Activated CD4-positive, CD25-positive, alpha-beta regulatory T cell (primary cell): ENCODE results near the gene KCNJ10.
A peak's percentile ranks its signal among the peaks of the same experiment; 100 is the strongest.

Experiments
- DNase-seq, 4 experiments: peaks; one replicate each; lab custom pipeline; 2025; lab: John Stamatoyannopoulos, UW

KCNJ10 gene

DNA sequence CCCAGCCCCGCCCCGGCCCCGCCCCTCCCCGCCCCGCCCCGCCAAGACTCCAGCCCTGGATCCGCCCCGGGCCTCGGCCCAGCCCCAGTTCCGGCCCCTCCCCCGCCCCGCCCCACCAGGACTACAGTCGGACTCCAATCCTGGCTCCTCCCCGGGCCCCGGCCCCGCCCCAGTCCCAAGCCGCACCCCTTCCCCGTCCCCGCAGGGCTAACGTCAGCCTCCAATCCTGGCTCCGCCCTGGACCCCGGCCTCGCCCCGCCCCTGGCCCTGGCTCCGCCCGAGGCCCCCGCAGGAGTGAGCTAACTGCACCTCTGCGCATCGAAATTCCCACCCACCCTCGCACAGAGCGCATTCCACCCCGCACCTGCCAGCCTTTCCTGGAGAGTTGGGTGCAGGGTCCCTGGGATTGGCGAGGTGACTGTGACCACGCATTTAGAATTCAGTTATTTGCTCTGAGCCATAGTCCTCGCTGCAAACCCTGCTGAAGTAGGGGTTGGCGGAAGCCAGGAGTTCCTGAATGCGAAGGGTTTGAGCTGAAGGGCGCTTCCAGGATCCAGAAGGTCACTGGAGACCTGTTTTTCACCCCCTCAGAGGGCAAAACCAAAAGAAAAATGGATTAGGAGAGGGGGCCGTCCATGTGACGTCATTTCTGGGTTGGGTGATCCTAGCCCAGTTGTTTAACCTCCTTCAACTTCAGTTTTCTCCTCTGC, 29.0 kb upstream of the KCNJ10 start:
- peak; percentile 98 to 100 (median 100) for DNase-seq

DNA sequence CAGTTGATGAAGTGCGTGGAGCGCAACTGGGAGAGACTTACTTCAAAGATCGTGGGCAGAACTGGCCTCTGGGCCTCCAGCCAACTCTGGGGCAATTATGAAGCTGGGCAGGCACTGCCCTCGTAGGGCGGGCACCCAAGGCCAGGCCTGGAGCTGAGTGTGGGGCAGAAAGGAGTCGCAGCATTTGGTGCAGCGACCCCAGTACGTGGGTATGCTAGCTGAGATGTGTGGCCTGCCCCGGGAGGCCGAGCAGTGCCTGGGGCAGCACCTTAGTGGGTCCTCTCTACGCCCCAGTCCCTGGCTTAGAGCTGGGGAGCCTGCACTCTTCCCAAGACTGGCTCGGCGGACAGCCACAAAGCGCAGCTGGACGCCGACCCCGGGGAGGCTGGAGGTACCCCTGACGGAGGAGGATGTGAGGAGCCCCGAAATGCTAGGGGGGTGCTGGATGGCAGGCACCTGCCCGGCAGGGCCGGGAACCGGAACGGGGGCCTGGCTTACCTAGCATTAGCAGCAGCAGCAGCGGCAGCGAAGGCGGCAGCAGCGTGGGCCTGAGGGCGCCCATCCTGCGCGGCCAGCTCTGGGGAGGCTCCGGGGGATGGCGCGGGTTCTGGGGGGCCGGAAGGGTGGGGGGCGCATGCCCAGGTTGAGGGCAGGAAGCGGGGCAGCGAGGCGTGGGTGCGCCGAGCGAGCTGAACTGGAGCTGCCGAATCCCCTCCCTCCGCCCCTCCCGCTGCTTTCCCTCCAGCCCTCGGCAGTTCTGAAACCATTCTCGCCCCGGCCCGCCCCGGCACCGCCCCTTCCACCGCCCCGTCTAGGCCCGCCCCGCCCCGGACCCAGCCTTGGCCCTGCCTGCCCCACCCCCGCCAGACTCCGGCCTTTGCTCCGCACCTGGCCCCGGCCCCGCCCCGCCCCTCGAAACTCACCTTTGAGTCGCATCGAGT, 28.2 kb upstream of the KCNJ10 start, which contains the start of gene IGSF8:
TSS of gene IGSF8 (minus strand) at position 709 of the 941 bp plus-strand sequence. CDS start at position 562, 147 bp downstream.
- DNase-seq = peak; percentile 98 to 100 (median 100)

GRCh38 chr1:160097151-160097910, 27.4 kb upstream of the KCNJ10 start:
- DNase-seq = peak in 1 of 4 experiments; percentile 11

DNA sequence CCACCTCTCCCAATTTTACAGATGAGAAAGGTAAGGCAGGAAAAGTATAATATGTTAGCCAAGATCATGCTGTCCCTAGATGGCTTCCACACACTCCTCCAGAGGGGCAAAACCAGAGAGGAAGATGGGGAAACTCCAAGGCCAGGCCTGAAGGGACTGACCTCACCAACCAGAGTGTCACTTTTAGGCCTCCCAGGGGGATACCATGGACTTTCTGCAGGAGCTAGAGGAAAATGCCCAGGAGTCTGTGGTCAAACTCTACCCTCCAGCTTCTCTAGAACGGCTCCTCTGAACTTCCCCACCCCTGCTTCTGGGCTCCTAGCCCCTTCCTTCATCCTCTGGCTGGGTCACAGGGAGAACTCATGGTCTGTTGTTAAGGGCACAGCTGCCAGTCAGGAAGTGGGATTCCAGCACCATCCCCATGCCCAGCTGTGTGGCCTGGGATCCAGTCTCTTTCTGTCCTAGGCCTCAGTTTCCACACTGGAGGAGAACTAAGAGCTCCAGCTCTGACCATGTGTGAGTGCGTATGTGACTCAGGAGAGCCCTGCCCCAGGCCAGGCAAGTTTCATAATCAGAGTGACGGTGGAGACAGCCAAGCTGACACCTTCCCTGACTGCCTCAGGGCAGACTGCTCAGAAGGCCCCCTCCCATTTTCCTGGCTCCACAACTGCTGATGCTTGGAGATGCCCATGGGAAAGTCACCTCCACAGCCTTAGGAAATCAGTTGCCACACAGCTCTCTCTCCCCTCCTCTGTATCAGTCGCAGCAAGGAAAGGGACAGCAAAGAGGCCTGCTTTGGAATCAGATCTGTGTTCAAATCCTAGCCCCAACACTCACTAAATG, 26.5 kb upstream of the KCNJ10 start:
- no peak for DNase-seq

GRCh38 chr1:160095382-160096105, 25.6 kb upstream of the KCNJ10 start:
- DNase-seq = no peak

DNA sequence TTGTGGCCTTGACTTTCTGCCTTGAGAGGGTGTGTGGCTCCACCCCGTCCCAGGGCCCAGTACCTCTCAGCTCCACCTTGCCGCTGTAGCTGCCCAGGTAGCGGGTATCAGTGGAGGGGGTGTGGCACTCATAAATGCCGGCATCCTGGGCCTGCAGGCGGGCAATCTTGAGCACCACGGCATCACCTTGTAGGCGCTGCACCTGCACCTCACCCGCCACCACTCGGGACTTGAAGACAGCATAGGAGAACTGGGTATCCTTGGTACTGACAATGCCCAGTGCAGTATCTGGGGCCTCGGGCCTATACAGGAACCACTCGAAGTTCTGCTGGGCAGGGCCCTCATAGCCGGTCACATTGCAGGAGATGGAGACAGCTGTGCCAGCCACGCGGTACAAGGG, 24.8 kb upstream of the KCNJ10 start:
- no peak for DNase-seq

- no peak for DNase-seq
Measured at GRCh38 chr1:160094291-160094625, 24.3 kb upstream of the KCNJ10 start.

GRCh38 chr1:160093624-160094290, 23.8 kb upstream of the KCNJ10 start:
- no peak for DNase-seq

GRCh38 chr1:160093069-160093395, 23.1 kb upstream of the KCNJ10 start:
- DNase-seq = no peak

- no peak for DNase-seq
Measured at GRCh38 chr1:160092366-160093068, 22.6 kb upstream of the KCNJ10 start.

- DNase-seq = no peak
Measured at GRCh38 chr1:160091666-160092223, 21.8 kb upstream of the KCNJ10 start.

DNA sequence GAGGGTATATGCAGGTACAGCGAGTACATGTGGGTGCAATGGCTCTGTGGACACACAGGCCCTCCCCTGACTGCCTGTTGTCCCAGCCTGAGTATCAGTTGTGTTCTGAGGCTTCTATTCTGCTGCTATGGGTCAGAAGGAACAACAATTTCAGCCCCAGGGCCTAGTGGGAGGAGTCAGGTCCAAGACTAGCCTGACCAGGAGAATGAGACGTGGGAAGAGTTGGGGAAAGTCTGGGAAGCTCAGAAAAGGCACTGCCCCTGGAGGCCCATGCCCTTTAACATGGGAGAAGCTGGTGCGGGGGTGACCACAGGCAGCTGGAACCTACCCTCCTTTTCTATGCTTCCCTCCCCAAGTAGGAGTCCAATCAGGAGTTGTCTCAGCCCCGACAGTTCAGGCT, 20.8 kb upstream of the KCNJ10 start:
- no peak for DNase-seq

- no peak for DNase-seq
Measured at GRCh38 chr1:160089883-160090282, 19.9 kb upstream of the KCNJ10 start.

DNA sequence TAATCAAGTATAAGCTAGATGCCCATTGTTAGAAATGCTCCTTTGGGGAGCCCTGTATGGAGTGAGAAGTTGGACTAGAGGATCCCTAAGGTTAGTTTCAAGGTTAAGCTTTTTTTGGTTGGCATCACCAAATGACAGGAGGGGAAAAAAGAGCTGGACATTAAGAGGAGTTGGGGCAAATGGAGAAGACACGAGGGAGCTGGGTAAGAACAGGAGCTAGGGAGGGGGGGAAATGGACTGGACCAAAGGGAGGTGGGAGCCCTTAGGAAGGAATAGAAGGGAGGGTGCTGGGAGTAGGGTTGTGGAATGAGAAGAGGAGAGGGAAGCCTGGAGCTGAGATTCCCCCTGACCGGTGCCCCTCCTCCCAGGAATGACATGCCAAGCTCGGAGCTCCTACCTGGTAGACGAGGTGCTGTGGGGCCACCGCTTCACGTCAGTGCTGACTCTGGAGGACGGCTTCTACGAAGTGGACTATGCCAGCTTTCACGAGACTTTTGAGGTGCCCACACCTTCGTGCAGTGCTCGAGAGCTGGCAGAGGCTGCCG, 17.2 kb upstream of the KCNJ10 start:
- DNase-seq = no peak

DNA sequence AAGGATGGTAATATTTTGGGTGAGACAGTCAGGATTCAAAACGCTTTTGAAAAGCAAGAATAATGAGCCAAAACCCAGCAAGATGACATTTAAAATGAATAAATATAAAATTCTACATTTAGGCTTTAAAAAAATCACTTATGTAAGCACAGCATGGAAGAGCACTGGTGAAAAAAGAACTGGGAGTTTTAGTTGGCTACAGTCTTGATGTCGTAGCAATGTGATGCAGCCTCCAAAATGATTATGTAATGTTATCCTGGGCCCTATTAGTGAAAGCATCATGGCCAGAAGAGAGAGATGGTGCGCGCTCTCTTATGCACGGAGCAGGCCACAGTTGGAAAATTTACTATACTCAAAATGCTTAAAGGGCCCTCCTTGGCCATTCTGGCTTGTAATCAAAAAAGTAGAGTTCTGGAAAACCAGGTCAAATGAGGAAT, 16.5 kb upstream of the KCNJ10 start:
- no peak for DNase-seq

- DNase-seq = peak; percentile 45 to 66 (median 57)
Measured at GRCh38 chr1:160085686-160086455, 15.9 kb upstream of the KCNJ10 start.

GRCh38 chr1:160084771-160085321, 14.9 kb upstream of the KCNJ10 start:
- DNase-seq = no peak
